ENCODE data around the gene ZNF674.
"Not testable (repeated sequence)": the region's sequence is repeated elsewhere in the genome, so short reads cannot be mapped to it uniquely, and the experiment has no call there.

Gene ZNF674

GRCh38 chrX:46567388-46567787 is 22.2 kb upstream of the ZNF674 start:
- DNase-seq, result no peak

DNA sequence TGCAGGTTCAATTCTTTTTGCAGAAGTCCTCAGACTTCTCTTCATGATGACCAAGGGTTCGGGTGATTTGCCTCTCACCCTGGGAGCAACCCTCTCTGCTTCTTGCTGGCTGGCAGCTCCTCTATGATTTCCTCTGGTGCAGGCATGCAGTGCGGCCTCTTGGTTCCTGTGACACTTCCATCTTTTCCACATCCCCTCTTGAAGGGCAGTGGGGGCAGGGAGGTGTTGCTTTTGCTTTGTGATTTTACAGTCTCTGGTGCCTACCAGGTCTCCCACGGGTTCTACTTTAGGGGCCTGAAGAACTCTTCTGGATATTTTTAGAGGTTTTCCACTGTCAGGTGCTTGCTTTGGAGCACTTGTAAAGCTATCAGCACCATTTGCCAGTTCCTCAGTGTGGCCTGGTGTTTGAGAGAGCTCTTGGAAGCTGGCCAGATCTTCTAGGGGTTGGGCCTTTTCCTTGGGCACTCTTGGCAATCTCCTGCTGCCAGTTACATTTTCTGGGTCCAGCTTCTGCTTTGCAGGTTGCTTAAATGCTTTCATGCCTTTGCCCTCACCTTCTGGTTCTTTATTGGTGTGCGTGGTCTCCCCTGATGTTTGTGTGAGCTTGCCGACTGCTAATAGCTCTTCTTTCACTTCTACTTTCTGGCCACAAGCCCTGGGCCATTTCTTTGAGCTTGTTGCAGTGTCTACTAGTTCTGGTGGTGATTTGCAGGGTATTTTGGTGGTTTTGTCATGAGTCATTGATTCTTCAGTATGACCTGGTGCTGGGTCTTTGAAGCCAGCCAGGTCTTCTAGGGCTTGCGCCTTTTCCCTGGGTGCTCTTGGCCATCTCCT is 16.8 kb upstream of the ZNF674 start:
- DNase-seq, result no peak

DNA sequence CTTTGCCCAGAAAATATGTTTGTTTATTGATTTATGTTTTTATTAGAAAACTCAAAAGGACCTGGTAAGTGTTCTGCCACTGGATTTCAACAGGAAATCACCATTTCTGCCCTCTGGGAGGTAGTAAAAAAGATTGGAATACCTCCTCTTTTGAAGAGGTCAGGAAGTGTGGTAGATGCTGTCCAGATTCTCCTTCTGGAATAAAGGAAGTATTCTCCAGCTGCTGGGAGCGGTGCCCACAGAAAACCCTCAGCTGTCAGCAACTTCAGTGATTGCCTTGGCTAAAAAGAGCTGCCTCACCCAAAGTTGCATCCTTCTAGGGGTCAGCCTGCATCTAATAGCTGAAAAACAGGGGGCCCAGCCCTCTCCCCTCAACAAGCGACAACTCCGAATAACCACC is 13.8 kb upstream of the ZNF674 start:
- DNase-seq, result no peak

GRCh38 chrX:46554942-46555341 is 9.7 kb upstream of the ZNF674 start:
- no peak for DNase-seq

- no peak for DNase-seq
Observed at GRCh38 chrX:46553935-46554334, 8.7 kb upstream of the ZNF674 start.

DNA sequence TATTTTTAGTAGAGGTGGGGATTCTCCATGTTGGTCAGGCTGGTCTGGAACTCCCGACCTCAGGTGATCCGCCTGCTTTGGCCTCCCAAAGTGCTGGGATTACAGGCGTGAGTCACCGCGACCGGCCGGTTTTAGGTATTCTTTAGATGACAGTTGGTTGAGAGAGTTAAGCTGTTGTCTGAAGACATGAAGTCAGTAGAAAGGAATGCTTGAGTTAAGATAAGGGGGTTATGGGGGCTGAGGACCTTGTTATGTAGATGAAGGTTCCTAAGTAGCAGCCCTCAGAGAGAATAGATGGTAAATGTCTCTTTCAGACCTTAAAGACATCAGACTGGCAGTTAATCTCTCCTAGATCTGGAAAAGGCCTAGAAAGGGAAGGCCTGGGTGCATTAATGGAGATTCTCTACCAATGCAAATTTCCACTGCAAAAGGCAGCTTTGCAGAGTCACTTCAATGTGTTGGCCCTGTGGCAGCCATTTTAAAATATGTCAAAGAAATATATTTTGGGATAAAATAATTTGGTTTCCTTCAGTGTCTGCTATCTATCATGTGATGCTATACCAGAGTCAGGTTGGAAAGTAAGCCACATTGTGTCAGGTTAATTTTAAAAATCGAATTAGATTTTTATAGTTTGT is 6.4 kb upstream of the ZNF674 start:
- no peak for DNase-seq

DNA sequence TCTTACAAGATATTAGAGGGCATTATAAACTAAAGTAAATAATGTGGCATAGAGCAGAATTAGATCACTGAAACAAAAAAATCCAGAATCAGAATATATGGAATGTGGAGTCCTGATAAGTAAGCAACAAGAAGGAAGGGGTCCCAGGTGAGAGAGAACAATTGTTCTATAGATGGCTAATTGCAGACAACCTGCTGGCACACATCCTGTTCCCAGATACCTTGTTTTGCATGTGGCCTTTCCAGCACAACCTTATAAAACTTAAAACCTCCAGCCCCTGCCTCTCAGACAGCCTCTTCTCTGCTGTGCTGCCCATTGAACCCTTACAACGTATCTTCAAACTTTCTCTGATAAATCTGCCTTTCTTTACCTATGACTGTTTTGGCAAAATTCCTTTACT is 4.7 kb upstream of the ZNF674 start:
- no peak for DNase-seq

DNA sequence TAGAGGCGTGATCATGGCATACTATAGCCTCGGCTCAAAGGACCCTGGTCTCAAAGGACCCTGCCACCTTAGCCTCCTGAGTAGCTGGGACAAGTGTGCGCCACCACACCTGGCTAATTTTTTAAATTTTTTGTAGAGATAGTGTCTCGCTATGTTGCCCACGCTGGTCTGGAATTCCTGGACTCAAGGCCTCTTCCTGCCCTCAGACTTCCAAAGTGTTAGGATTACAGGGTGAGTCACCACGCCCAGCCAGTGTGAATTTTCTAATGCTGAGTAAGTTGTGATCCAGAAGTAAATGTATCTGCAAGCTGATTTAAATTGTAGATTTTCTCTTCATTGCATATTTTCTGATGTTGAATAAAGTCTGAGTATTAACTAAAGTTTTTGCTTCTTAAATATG is 2.6 kb upstream of the ZNF674 start:
- no peak for DNase-seq

GRCh38 chrX:46544527-46544926 is 694 bp downstream of the ZNF674 start:
- not testable (repeated sequence) for DNase-seq

GRCh38 chrX:46543441-46543840 is 1.8 kb downstream of the ZNF674 start:
- no peak for DNase-seq

DNA sequence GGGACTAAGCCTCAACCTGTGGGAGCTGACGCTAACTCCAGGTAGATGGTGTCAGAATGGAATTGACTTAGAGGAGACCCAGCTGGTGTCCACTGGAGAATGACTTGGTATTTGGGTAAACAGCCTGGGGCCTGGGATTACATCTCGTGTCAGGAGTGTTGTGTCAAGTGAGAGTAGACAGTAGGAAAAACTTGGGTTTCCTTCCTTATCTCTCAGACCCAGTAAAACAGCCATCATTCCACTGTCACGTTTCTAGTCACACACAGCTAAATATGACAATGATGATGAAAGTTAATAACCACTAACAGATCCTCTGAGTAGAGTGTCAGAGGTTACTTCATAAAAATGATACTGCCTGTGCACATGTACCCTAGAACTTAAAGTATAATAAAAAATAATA is 13.8 kb downstream of the ZNF674 start:
- DNase-seq, result no peak

- not testable (repeated sequence) for DNase-seq
Observed at GRCh38 chrX:46530404-46530908, 14.8 kb downstream of the ZNF674 start.

DNA sequence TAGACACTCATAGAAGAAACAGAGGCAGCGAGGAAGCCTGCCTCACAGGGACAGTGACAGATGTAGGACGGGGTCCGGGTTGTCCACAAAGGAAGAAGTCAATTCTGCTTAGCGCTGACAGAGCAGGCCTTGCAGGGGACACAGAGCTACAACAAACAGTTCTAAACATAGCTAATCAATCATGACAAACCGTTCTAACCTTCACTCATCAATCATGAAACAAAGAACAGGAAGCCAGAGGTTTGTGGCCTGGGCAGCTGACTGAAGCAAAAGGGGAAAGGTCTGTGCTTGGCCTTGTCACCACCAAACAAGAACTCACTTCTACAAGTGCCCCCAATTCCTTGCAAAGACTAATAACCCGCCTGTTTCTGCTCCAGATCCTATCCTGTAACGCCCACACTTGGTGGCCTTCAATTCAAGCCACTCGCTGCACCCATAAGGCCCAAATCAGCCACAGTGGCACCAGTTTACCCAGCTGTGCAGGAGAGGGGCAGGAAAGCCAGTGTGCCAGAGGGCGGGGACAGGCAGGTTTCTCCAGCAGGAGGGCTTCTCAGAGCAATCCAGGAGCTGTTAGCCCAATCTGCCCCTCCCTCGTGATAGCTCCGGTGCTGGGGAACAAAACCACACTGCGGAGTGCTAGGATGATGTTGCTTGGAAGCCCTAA is 15.3 kb downstream of the ZNF674 start:
- DNase-seq, result not testable (repeated sequence)

GRCh38 chrX:46528640-46529039 is 16.6 kb downstream of the ZNF674 start:
- not testable (repeated sequence) for DNase-seq

- DNase-seq, result no peak
Observed at GRCh38 chrX:46506076-46506475, 39.1 kb downstream of the ZNF674 start.

GRCh38 chrX:46502848-46503247 is 42.4 kb downstream of the ZNF674 start:
- no peak for DNase-seq

- no peak for DNase-seq
Observed at GRCh38 chrX:46500054-46500453, 45.2 kb downstream of the ZNF674 start.

DNA sequence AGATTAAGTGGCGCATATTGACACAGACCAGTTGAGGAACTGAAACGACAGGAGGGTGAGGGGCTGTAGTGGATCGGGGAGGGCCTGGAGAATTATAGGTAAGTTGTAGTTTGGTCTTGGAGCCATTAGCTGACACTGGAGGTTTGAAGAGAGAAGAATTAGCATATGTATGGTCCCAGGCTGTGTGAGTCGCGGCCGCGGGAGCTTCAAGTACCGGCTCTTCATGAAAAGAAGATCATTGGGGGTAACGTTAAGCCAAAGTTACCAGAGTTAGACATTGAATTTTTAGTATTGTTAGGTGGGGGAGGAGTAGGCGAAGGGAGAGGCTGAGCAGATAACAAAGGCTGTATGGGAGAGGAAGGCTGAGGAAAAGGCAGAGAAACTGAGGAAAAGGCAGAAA is 56.5 kb downstream of the ZNF674 start:
- DNase-seq, result no peak

GRCh38 chrX:46485897-46486296 is 59.3 kb downstream of the ZNF674 start:
- no peak for DNase-seq

DNA sequence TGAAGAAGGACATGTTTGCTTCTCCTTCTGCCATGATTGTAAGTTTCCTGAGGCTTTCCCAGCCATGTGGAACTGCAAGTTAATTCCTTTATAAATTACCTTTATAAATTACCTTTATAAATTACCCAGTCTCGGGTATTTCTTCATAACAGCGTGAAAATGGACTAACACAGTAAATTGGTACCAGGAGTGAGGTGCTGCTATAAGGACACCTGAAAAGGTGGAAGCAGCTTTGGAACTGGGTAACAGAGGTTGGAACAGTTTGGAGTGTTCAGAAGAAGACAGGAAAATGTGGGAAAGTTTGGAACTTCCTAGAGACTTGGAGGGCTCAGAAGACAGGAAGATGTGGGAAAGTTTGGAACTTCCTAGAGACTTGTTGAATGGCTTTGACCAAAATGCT is 66.6 kb downstream of the ZNF674 start:
- not testable (repeated sequence) for DNase-seq

DNA sequence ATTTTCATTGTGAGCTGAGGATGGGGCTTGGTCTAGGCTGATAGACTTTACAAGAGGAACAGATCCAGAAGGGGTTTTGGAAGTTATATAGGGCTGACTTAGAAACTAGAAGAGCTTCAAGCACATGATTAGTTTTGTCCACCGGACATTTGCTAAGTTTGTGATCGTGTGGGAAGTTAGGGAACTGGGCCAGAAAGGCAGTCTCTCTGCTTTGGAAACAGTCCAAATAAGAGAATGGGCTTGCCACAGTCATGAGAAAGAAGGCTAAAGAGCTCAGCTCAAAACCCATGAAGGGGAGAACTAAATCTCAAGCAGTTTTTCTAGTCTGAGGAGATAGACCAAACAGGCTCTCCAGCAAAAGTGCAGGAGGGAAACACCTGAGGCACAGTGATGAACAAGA is 67.8 kb downstream of the ZNF674 start:
- DNase-seq, result no peak

- DNase-seq, result no peak
Observed at GRCh38 chrX:46465203-46465602, 80.0 kb downstream of the ZNF674 start.

GRCh38 chrX:46463682-46464081 is 81.5 kb downstream of the ZNF674 start:
- no peak for DNase-seq

- DNase-seq, result no peak
Observed at GRCh38 chrX:46461660-46462191, 83.5 kb downstream of the ZNF674 start.
